ENCODE data around the gene STXBP4.

The STXBP4 gene

GRCh38 chr17:55162556-55162946, 194.0 kb downstream of the STXBP4 start:
- H3K79me2 ChIP-seq (ENCODE audit: insufficient read depth, low read depth): no peaks in the 10 kb centered on the region
- H3K4me2 ChIP-seq: no peak overlapping the region
- H3K36me3 ChIP-seq (ENCODE audit: insufficient read depth): no peaks in the 10 kb centered on the region
- H2AFZ ChIP-seq (ENCODE audit: low read depth): no peak overlapping the region
- no peak overlapping the region for H3K27ac ChIP-seq
- H3K9ac ChIP-seq: no peak overlapping the region
- H4K20me1 ChIP-seq (ENCODE audit: insufficient read depth): no peaks in the 10 kb centered on the region
- no peaks in the 10 kb centered on the region for H3K27me3 ChIP-seq (ENCODE audit: insufficient read depth, low read depth)
- H3K4me1 ChIP-seq (ENCODE audit: low read depth, poor library complexity, severe bottlenecking): peaks cover 2% of the 10 kb centered on the region
- TF ChIP-seq, protein P1, sequence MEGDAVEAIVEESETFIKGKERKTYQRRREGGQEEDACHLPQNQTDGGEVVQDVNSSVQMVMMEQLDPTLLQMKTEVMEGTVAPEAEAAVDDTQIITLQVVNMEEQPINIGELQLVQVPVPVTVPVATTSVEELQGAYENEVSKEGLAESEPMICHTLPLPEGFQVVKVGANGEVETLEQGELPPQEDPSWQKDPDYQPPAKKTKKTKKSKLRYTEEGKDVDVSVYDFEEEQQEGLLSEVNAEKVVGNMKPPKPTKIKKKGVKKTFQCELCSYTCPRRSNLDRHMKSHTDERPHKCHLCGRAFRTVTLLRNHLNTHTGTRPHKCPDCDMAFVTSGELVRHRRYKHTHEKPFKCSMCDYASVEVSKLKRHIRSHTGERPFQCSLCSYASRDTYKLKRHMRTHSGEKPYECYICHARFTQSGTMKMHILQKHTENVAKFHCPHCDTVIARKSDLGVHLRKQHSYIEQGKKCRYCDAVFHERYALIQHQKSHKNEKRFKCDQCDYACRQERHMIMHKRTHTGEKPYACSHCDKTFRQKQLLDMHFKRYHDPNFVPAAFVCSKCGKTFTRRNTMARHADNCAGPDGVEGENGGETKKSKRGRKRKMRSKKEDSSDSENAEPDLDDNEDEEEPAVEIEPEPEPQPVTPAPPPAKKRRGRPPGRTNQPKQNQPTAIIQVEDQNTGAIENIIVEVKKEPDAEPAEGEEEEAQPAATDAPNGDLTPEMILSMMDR (conservative IDR thresholded peaks at IDR 0.05; ENCODE audit: low read depth, low read length): no peak
- no peak overlapping the region for H3K4me3 ChIP-seq (IDR thresholded peaks at IDR 0.05; ENCODE audit: insufficient read depth, low read depth, low read length)

GRCh38 chr17:55163408-55163807, 194.8 kb downstream of the STXBP4 start:
- H2AFZ ChIP-seq (ENCODE audit: low read depth): no peak overlapping the region
- no peak overlapping the region for H3K27ac ChIP-seq
- H4K20me1 ChIP-seq (ENCODE audit: insufficient read depth): no peaks in the 10 kb centered on the region
- H3K4me3 ChIP-seq (IDR thresholded peaks at IDR 0.05; ENCODE audit: insufficient read depth, low read depth, low read length): no peak overlapping the region
- H3K36me3 ChIP-seq (ENCODE audit: insufficient read depth): no peaks in the 10 kb centered on the region
- TF ChIP-seq, protein P1 (conservative IDR thresholded peaks at IDR 0.05; ENCODE audit: low read depth, low read length): no peak
- no peaks in the 10 kb centered on the region for H3K27me3 ChIP-seq (ENCODE audit: insufficient read depth, low read depth)
- no peak overlapping the region for H3K9ac ChIP-seq
- no peaks in the 10 kb centered on the region for H3K79me2 ChIP-seq (ENCODE audit: insufficient read depth, low read depth)
- H3K4me2 ChIP-seq: no peak overlapping the region
- H3K4me1 ChIP-seq (ENCODE audit: low read depth, poor library complexity, severe bottlenecking): peaks cover 2% of the 10 kb centered on the region

DNA sequence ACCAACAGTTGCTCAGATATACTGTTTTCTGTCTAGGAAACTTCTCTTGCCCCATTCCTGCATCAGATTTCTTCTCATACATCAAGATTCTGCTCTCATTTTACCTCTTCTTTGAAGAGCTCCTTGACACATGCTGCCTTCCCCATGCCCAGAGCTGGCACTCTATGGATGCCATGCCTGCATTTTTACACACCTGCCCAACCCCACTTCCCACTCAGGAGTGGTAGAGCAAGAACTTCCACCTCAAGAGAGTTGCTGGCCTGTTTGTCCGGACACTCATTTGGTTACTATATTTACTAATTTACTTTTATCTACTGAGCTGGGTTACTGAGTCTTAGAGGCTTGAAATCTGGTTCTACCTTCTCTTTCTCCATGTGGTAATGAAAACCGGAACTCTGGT, 197.9 kb downstream of the STXBP4 start:
- Histone ChIP-seq H3K4me3 (IDR thresholded peaks at IDR 0.05; ENCODE audit: insufficient read depth, low read depth, low read length) (no peak overlapping the region), H3K4me1 (ENCODE audit: low read depth, poor library complexity, severe bottlenecking) (peaks cover 20% of the 10 kb centered on the region), H3K4me2 (no peak overlapping the region), H2AFZ (ENCODE audit: low read depth) (no peak overlapping the region), H3K27me3 (ENCODE audit: insufficient read depth, low read depth) (no peaks in the 10 kb centered on the region), H4K20me1 (ENCODE audit: insufficient read depth) (no peaks in the 10 kb centered on the region), H3K27ac (no peak overlapping the region), H3K79me2 (ENCODE audit: insufficient read depth, low read depth) (no peaks in the 10 kb centered on the region), H3K9ac (no peak overlapping the region), H3K36me3 (ENCODE audit: insufficient read depth) (no peaks in the 10 kb centered on the region)
- TF ChIP-seq, protein P1 (conservative IDR thresholded peaks at IDR 0.05; ENCODE audit: low read depth, low read length): no peak

DNA sequence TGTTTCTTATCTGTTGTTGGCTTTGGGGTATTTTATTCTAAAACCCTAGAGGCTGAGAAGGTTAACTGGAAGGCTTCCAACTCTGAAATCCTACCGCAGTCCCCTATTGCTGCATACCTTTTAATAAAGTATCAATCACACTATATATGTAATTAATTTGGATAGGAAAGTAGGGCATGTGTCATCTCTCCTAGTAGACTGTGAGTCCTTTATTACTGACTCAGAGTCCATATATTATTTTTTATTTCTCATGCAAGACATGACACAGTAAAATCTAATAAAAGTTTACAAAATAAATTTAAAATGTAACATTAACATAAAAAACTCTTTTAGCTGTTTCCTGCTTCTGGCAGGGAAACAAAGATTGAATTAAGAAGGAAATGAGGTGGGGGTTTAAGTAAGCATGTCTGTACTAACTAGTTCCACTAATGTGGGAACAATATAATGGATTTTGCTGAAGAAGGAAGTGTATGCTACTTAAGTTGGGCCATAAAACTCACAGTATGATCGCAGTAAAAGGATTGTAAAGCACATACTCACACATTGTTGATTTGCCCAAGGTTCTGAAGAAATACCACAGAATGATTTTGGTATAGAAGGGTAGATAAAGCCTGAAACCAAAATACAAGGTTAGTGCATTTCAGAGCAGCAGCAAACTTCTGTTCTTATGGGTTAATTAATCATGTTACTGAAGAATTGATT, 198.6 kb downstream of the STXBP4 start:
- no peak overlapping the region for H3K4me2 ChIP-seq
- no peak overlapping the region for H3K4me3 ChIP-seq (IDR thresholded peaks at IDR 0.05; ENCODE audit: insufficient read depth, low read depth, low read length)
- no peaks in the 10 kb centered on the region for H3K36me3 ChIP-seq (ENCODE audit: insufficient read depth)
- no peaks in the 10 kb centered on the region for H3K79me2 ChIP-seq (ENCODE audit: insufficient read depth, low read depth)
- no peak overlapping the region for H3K9ac ChIP-seq
- no peak overlapping the region for H3K27ac ChIP-seq
- H3K27me3 ChIP-seq (ENCODE audit: insufficient read depth, low read depth): no peaks in the 10 kb centered on the region
- TF ChIP-seq, protein P1 (conservative IDR thresholded peaks at IDR 0.05; ENCODE audit: low read depth, low read length): no peak
- H4K20me1 ChIP-seq (ENCODE audit: insufficient read depth): no peaks in the 10 kb centered on the region
- H3K4me1 ChIP-seq (ENCODE audit: low read depth, poor library complexity, severe bottlenecking): peaks cover 23% of the 10 kb centered on the region
- H2AFZ ChIP-seq (ENCODE audit: low read depth): no peak overlapping the region

Data from KMS-11 (cell line).